Measurements from ENCODE around the gene CBS.

DNA sequence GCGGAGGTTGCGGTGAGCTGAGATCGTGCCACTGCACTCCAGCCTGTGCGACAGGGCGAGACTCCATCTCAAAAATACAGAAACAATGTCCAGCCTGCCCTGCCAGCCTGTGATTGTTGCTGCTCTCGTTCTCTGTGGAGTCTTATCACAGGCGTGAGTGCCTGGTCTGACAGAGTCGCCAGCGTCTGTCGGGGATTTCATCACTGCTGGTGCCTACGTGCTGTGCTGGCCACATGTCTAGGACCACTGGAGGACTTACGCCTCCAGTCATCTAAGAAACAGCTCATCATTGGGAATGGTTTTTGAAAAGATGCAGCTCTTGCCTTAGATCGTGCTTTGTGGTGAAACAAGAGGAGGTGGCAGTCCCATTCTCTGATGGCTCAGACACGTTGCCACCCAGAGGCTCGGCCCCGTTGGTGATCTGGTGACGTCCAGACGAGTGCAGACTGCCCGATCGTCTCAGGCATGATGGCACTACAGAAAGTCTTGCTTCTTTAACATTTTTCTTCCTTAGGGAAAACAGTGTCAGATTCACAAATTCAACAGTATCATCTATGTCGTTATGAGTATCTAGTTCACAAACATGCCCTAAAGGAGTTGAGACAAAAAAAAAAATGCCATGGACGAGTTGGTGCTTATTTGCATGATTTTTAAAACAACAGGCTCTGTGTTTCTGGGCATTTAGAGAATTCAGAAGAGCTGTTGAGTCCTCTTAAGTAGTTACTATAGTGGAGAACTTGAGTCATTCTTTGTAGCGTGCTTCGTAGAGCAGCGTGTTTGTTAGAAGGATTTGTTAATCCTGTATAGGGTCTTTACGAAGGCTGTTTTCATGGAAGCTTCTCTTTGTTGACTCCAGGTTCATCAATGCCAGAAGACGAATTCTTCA, 47.5 kb downstream of the CBS start:
- TF ChIP-seq, protein P1, sequence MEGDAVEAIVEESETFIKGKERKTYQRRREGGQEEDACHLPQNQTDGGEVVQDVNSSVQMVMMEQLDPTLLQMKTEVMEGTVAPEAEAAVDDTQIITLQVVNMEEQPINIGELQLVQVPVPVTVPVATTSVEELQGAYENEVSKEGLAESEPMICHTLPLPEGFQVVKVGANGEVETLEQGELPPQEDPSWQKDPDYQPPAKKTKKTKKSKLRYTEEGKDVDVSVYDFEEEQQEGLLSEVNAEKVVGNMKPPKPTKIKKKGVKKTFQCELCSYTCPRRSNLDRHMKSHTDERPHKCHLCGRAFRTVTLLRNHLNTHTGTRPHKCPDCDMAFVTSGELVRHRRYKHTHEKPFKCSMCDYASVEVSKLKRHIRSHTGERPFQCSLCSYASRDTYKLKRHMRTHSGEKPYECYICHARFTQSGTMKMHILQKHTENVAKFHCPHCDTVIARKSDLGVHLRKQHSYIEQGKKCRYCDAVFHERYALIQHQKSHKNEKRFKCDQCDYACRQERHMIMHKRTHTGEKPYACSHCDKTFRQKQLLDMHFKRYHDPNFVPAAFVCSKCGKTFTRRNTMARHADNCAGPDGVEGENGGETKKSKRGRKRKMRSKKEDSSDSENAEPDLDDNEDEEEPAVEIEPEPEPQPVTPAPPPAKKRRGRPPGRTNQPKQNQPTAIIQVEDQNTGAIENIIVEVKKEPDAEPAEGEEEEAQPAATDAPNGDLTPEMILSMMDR (conservative IDR thresholded peaks at IDR 0.05; ENCODE audit: low read length) = no peak
- no peak for TF ChIP-seq EZH2phosphoT487 (IDR thresholded peaks at IDR 0.05; ENCODE audit: borderline replicate concordance)

Measured in Loucy (cell line).